ENCODE results near the gene WDR37.

GRCh38 chr10:1130995-1131790 is 75.0 kb downstream of the WDR37 start:
- TF ChIP-seq CTCF (IDR thresholded peaks at IDR 0.05; ENCODE audit: low read length) = no peak
- no peak for TF ChIP-seq EZH2 (IDR thresholded peaks at IDR 0.05; ENCODE audit: borderline replicate concordance, low read length)

Measured in OCI-LY1 (cell line).